HCT116 (cell line): ENCODE data around the gene DEFB110. TPM values are rescaled to one million over a fixed set of nuclear protein-coding genes. Genes with fewer than 3 reads are reported as not detected.

Experiments
- ATAC-seq: fragments of 200-7000 bp; cut with Tn5 transposase; 2 replicates; pipeline ENCODE4 v1.9.1; 2020; ENCODE audit warnings: mild to moderate bottlenecking, moderate library complexity
- BruUV-seq: library from RNA; stranded (reverse); fragments of 400-500 nt; replicated peaks from 2 replicates; lab custom pipeline; 2021; lab: Mats Ljungman, UMichigan
- CTCF ChIA-PET: fragments of 300-600 bp; sonication (Branson Sonifier 250); formaldehyde crosslinking; loops from one replicate; lab custom pipeline; 2021; ENCODE audit warnings: antibody characterized with exemption; lab: Charles Lee
- POLR2A ChIA-PET: fragments of 300-600, 350-600 bp; sonication (Branson Sonifier 250); formaldehyde crosslinking; loops from one replicate; lab custom pipeline; 2021; ENCODE audit warnings: antibody characterized with exemption; lab: Charles Lee
- RAD21 ChIA-PET, 2 experiments: fragments of 300-600 bp; sonication (Branson Sonifier 250); formaldehyde crosslinking; loops; one replicate each; lab custom pipeline; 2023; ENCODE audit warnings: low total read pairs in 2 of 2; ENCODE audit not compliant: uncharacterized antibody in 2 of 2, unreplicated experiment in 2 of 2, low non-redundant PET in 1 of 2; lab: Charles Lee
- DNase-seq: peaks from one replicate; pipeline ENCODE4 v3.0.0-alpha.2; 2010; ENCODE audit warnings: low read depth, low spot score
- H2AFZ ChIP-seq: fragments of 200-600 bp; shearing (Covaris generic), sonication (generic); 2 replicates; pipeline ENCODE4 v1.6.1; 2017; ENCODE audit warnings: low read depth, mixed run types, mixed read lengths, antibody characterized with exemption, low read length; ENCODE audit not compliant: poor library complexity, severe bottlenecking
- H3K27ac ChIP-seq: 2 replicates; pipeline ENCODE4 v1.5.1; 2012; ENCODE audit warnings: low read depth, low read length
- H3K27me3 ChIP-seq: fragments of 200-600 bp; sonication (generic); 2 replicates; pipeline ENCODE4 v1.6.1; 2016; ENCODE audit warnings: mixed run types, low read length, mixed read lengths; ENCODE audit not compliant: insufficient read depth
- H3K36me3 ChIP-seq, 2 experiments: fragments of 200-500 bp in 1 of 2; fragments of 200-600 bp in 1 of 2; sonication (Bioruptor generic) in 1 of 2; sonication (generic) in 1 of 2; 2 replicates each; pipeline versions ENCODE4 v1.5.1 to v1.6.1; 2014 to 2016; ENCODE audit warnings: low read length in 2 of 2, inconsistent platforms in 1 of 2, mixed read lengths in 1 of 2, mixed run types in 1 of 2; ENCODE audit not compliant: insufficient read depth in 2 of 2, control insufficient read depth in 1 of 2
- H3K4me1 ChIP-seq, 2 experiments: fragments of 200-600 bp in 1 of 2; sonication (generic) in 1 of 2; 2 replicates each; pipeline versions ENCODE4 v1.5.1 to v1.6.1; 2012 to 2017; ENCODE audit warnings: low read length in 2 of 2, inconsistent platforms in 1 of 2, mild to moderate bottlenecking in 1 of 2, mixed read lengths in 1 of 2, mixed run types in 1 of 2, moderate library complexity in 1 of 2; ENCODE audit not compliant: insufficient read depth in 2 of 2, control insufficient read depth in 1 of 2
- H3K4me2 ChIP-seq: fragments of 200-600 bp; sonication (generic); 2 replicates; pipeline ENCODE4 v1.6.1; 2017; ENCODE audit warnings: mixed run types, low read length, mixed read lengths
- H3K4me3 ChIP-seq, 2 experiments: fragments of 200-600 bp in 1 of 2; sonication (generic) in 1 of 2; replicated peaks in 1 of 2; 2 replicates each; pipeline ENCODE4 v1.5.1; 2011 to 2016; ENCODE audit warnings: low read length in 2 of 2, control low read depth in 1 of 2, low read depth in 1 of 2, mild to moderate bottlenecking in 1 of 2, mixed read lengths in 1 of 2, mixed run types in 1 of 2
- H3K79me2 ChIP-seq: fragments of 200-600 bp; sonication (generic); 2 replicates; pipeline ENCODE4 v1.6.1; 2017; ENCODE audit warnings: mild to moderate bottlenecking, mixed run types, low read length, moderate library complexity, mixed read lengths; ENCODE audit not compliant: insufficient read depth
- H3K9ac ChIP-seq: fragments of 200-600 bp; sonication (generic); 2 replicates; pipeline ENCODE4 v1.6.1; 2016; ENCODE audit warnings: low read length, mixed read lengths
- H3K9me2 ChIP-seq: fragments of 200-600 bp; sonication (generic), shearing (Covaris generic); 2 replicates; pipeline ENCODE4 v1.6.1; 2017; ENCODE audit warnings: mixed run types, mild to moderate bottlenecking, moderate library complexity; ENCODE audit not compliant: insufficient read depth
- H3K9me3 ChIP-seq, 2 experiments: fragments of 200-500 bp in 1 of 2; fragments of 200-600 bp in 1 of 2; sonication (Bioruptor generic) in 1 of 2; sonication (generic) in 1 of 2; 2 replicates each; pipeline ENCODE4 v1.6.1; 2014 to 2017; ENCODE audit warnings: low read length in 2 of 2, mixed read lengths in 2 of 2, inconsistent platforms in 1 of 2, low read depth in 1 of 2, mild to moderate bottlenecking in 1 of 2, mixed run types in 1 of 2, moderate library complexity in 1 of 2; ENCODE audit not compliant: control insufficient read depth in 1 of 2, insufficient read depth in 1 of 2
- H4K20me1 ChIP-seq: fragments of 200-600 bp; sonication (generic), shearing (Covaris generic); 2 replicates; pipeline ENCODE4 v1.6.1; 2017; ENCODE audit warnings: mixed run types, mild to moderate bottlenecking, moderate library complexity; ENCODE audit not compliant: insufficient read depth
- EZH2phosphoT487 ChIP-seq: fragments of 200-600 bp; IDR thresholded peaks from 2 replicates; pipeline ENCODE4 v1.6.1; 2018; ENCODE audit warnings: antibody characterized with exemption, borderline replicate concordance
- RAD21 ChIP-seq: IDR thresholded peaks from 2 replicates; pipeline ENCODE4 v1.6.1; 2012; ENCODE audit warnings: low read depth, mild to moderate bottlenecking
- TCF7L2 ChIP-seq: IDR thresholded peaks from 2 replicates; pipeline ENCODE4 v1.7.0; 2011; ENCODE audit warnings: borderline replicate concordance, inconsistent platforms; ENCODE audit not compliant: insufficient read depth, insufficient read length; ENCODE audit errors: extremely low read depth
- intact Hi-C: fragments of 100-400 bp; cut with micrococcal nuclease; formaldehyde crosslinking; loops from 2 replicates; pipeline ENCODE4 v1.10.0; 2022
- total RNA-seq: library from RNA; stranded (reverse); gene quantifications from one replicate; pipeline ENCODE4 v1.2.1, GENCODE V29; 2021; ENCODE audit not compliant: unreplicated experiment
- TF ChIP-seq, protein P1 (sequence below), 3 experiments: fragments of 200-600 bp in 1 of 3; sonication (generic) in 1 of 3; IDR thresholded peaks in 2 of 3; conservative IDR thresholded peaks in 1 of 3; 2 replicates each; pipeline ENCODE4 v1.5.1; 2012 to 2017; ENCODE audit warnings: low read depth in 2 of 3, low read length in 2 of 3, antibody characterized with exemption in 1 of 3, borderline replicate concordance in 1 of 3, control low read depth in 1 of 3, mild to moderate bottlenecking in 1 of 3, mixed read lengths in 1 of 3, mixed run types in 1 of 3, moderate library complexity in 1 of 3; ENCODE audit not compliant: insufficient read depth in 1 of 3

Gene DEFB110
- total RNA-seq, 1 experiment from 2014 or later = not detected

DNA sequence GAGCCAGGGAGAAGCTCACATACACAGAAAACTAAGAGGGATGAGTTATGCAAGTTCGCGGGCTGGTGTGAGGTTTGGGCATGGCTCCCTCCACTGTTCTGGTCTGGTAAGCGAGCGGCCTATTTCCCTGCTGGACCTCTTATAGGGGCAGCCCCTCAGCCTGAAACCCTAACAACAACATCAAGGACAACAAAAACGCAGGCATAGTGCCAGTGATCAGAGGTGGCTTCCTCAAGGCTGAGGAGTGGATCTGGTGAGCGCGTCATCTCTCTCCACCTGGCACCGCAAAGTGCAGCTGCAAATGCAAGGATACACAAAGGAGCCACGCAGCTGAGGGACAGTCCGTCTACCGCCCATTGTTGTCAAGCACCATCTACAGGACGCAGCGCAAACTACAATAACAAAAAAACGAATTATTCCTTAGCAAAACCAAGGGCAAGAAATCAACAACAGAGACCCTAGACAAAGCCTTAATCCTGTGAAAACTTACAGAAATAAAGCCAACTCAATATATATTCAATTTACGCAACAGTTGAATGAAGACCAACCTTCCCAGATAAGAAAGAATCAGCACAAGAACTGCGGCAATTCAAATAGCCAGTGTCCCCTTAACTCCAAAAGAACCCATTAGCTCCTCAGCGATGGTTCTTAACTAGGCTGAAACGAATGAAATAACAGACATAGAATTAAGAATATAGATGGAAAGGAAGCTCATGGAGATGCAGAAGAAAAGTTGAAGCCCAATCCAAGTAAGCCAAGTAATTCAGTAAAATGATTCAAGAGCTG is 9.2 kb upstream of the DEFB110 start:
- H2AFZ ChIP-seq = peak overlapping the region; percentile 92

More for the DNA sequence above, 9.2 kb upstream of the DEFB110 start:
- Histone ChIP-seq H3K9me2 (no peaks in the 10 kb centered on the region), H3K36me3 (no peaks in the 10 kb centered on the region), H3K4me1 (peaks cover 0 to 5% of the 10 kb centered on the region in 2 experiments; a peak in 1 of 4 replicates), H3K9ac (no peak overlapping the region), H3K27me3 (no peaks in the 10 kb centered on the region), H3K4me3 (no peak overlapping the region), H3K4me2 (peak overlapping the region; percentile 53), H3K79me2 (no peaks in the 10 kb centered on the region), H4K20me1 (no peaks in the 10 kb centered on the region), H3K27ac (no peak overlapping the region), H3K9me3 (no peaks in the 10 kb centered on the region)
- DNase-seq (peak; percentile 46), ATAC-seq (peak; percentile 98)
- ChIA-PET POLR2A (interaction anchor here (1.4 kb wide), 1 partner anchor 12 kb away, joined by 3 read pairs; no protein-coding TSS in a partner anchor), CTCF (interaction anchor here (0.8 to 2.0 kb wide), 7 partner anchors 9 to 499 kb away, joined by 3 to 11 read pairs (median 4); no protein-coding TSS in a partner anchor), RAD21 (no interaction called here)
- no TSS peak for BruUV-seq
- TF ChIP-seq TCF7L2 (peak; percentile 27), RAD21 (peak; percentile 55), EZH2phosphoT487 (no peak)
- TF ChIP-seq, protein P1, sequence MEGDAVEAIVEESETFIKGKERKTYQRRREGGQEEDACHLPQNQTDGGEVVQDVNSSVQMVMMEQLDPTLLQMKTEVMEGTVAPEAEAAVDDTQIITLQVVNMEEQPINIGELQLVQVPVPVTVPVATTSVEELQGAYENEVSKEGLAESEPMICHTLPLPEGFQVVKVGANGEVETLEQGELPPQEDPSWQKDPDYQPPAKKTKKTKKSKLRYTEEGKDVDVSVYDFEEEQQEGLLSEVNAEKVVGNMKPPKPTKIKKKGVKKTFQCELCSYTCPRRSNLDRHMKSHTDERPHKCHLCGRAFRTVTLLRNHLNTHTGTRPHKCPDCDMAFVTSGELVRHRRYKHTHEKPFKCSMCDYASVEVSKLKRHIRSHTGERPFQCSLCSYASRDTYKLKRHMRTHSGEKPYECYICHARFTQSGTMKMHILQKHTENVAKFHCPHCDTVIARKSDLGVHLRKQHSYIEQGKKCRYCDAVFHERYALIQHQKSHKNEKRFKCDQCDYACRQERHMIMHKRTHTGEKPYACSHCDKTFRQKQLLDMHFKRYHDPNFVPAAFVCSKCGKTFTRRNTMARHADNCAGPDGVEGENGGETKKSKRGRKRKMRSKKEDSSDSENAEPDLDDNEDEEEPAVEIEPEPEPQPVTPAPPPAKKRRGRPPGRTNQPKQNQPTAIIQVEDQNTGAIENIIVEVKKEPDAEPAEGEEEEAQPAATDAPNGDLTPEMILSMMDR (IDR thresholded peaks at IDR 0.05 in 2 of 3, conservative IDR thresholded peaks at IDR 0.05 in 1 of 3; ENCODE audit: borderline replicate concordance in 1 of 3, insufficient read depth in 1 of 3, low read depth in 2 of 3, low read length in 2 of 3) = peak; percentile 55 to 74 (median 68); a peak in 5 of 6 replicates
- intact Hi-C loops = loop anchor here (1.0 kb wide), 1 partner anchor 499 kb away; no protein-coding TSS in a partner anchor
